K562 (cell line): ENCODE data around the gene NEUROD4. TPM values are rescaled to one million over a fixed set of nuclear protein-coding genes. Genes with fewer than 3 reads are reported as not detected.
A peak's percentile ranks its signal among the peaks of the same experiment; 100 is the strongest.

Source experiments
- LARP7 ChIP-seq: fragments of 450-650 bp; IDR thresholded peaks from 2 replicates; pipeline ENCODE4 v1.6.1; 2016
- MED1 ChIP-seq: sonication (generic); formaldehyde crosslinking; IDR thresholded peaks from 2 replicates; pipeline ENCODE4 v1.8.1; 2023; ENCODE audit warnings: missing genetic modification reagents, borderline replicate concordance
- SMAD4 ChIP-seq: fragments of 250-450 bp; sonication (Bioruptor Pico); conservative IDR thresholded peaks from 2 replicates; pipeline ENCODE4 v1.8.0; 2021; ENCODE audit warnings: inconsistent platforms, mild to moderate bottlenecking, moderate library complexity
- TFAM ChIP-seq: fragments of 250-450 bp; sonication (Bioruptor Pico); conservative IDR thresholded peaks from 2 replicates; pipeline ENCODE4 v1.5.0; 2021; ENCODE audit warnings: mild to moderate bottlenecking, moderate library complexity
- ZBTB1 ChIP-seq: sonication (generic); formaldehyde crosslinking; IDR thresholded peaks from 2 replicates; pipeline ENCODE4 v1.8.1; 2023; ENCODE audit warnings: missing genetic modification reagents, low read depth, mild to moderate bottlenecking, borderline replicate concordance
- ZNF23 ChIP-seq: fragments of 250-450 bp; sonication (Bioruptor Pico); IDR thresholded peaks from 2 replicates; pipeline ENCODE4 v1.4.0; 2020; ENCODE audit warnings: mild to moderate bottlenecking
- polyA plus RNA-seq, 8 experiments: library from polyadenylated mRNA; depleted of rRNA in 4 of 8; stranded (reverse) in 5 of 8; unstranded in 3 of 8; fragments of >200 nt; fragmentation: Nextera tagmentation in 2 of 8; fragmentation: Illumina TruSeq in 1 of 8; extraction: Ambion mirVana in 2 of 8; extraction: Trizol in 1 of 8; gene quantifications; 2 replicates each; pipeline versions ENCODE4 v1.2.1 to v1.2.3, GENCODE V29; 2011 to 2014; ENCODE audit warnings: inconsistent platforms in 1 of 8, missing spikeins in 1 of 8
- total RNA-seq, 7 experiments: library from RNA; depleted of rRNA in 6 of 7; stranded (reverse); fragments of >200 nt in 6 of 7; fragmentation: Illumina TruSeq in 2 of 7; extraction: Trizol in 2 of 7; gene quantifications; 2 replicates each; pipeline versions ENCODE4 v1.2.1 to v1.2.3, GENCODE V29; 2011 to 2021; ENCODE audit warnings: low replicate concordance in 1 of 7
- TF ChIP-seq, protein P1 (sequence below): fragments of 250-450 bp; sonication (Bioruptor Pico); IDR thresholded peaks from 2 replicates; pipeline ENCODE4 v1.4.0; 2020
- TF ChIP-seq, protein P2 (sequence below): fragments of 450-650 bp; IDR thresholded peaks from 2 replicates; pipeline ENCODE4 v1.6.1; 2017; ENCODE audit warnings: antibody characterized with exemption, mild to moderate bottlenecking
- TF ChIP-seq, protein P3 (sequence below): fragments of 250-450 bp; sonication (Bioruptor Pico); IDR thresholded peaks from 2 replicates; pipeline ENCODE4 v1.8.0; 2022; ENCODE audit warnings: inconsistent platforms
- TF ChIP-seq, protein P4 (sequence below): sonication (generic); formaldehyde crosslinking; IDR thresholded peaks from 2 replicates; pipeline ENCODE4 v1.8.0; 2022; ENCODE audit warnings: mild to moderate bottlenecking, missing genetic modification reagents, borderline replicate concordance

Gene NEUROD4
- total and polyA plus RNA-seq, 9 of the 15 experiments (the other 6 are each of a cell fraction or from before 2014, with no cell fraction given) = not detected

DNA sequence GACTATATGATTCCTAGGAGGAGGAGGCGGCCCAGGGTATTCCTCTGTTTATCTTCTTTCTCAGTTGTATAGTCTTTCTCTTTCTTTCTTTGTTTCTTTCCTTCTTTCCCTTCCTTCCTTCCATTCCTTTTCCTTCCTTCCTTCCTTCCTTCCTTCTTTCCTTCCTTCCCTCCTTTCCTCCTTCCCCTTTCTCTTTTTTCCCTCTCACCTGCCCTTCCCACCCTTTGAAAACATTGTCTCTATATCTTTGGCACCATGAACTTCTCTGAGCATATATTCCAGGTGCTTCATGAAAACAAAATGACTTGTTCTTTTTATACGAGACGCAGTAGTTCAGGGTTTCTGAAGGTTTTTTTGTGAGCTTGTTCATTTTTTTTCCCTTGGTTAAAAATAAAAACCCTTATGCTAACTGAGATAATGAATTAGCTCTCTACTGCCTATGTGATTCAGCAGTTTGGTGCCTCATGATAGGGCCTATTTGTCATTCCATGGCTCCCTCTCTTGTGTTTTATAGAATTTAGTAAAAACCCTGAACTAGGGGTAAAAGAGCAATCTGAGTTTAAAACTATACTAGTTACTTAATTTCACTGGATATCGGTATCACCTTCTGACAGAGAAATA is 32.1 kb upstream of the NEUROD4 start (continued):
- TF ChIP-seq, protein P1, sequence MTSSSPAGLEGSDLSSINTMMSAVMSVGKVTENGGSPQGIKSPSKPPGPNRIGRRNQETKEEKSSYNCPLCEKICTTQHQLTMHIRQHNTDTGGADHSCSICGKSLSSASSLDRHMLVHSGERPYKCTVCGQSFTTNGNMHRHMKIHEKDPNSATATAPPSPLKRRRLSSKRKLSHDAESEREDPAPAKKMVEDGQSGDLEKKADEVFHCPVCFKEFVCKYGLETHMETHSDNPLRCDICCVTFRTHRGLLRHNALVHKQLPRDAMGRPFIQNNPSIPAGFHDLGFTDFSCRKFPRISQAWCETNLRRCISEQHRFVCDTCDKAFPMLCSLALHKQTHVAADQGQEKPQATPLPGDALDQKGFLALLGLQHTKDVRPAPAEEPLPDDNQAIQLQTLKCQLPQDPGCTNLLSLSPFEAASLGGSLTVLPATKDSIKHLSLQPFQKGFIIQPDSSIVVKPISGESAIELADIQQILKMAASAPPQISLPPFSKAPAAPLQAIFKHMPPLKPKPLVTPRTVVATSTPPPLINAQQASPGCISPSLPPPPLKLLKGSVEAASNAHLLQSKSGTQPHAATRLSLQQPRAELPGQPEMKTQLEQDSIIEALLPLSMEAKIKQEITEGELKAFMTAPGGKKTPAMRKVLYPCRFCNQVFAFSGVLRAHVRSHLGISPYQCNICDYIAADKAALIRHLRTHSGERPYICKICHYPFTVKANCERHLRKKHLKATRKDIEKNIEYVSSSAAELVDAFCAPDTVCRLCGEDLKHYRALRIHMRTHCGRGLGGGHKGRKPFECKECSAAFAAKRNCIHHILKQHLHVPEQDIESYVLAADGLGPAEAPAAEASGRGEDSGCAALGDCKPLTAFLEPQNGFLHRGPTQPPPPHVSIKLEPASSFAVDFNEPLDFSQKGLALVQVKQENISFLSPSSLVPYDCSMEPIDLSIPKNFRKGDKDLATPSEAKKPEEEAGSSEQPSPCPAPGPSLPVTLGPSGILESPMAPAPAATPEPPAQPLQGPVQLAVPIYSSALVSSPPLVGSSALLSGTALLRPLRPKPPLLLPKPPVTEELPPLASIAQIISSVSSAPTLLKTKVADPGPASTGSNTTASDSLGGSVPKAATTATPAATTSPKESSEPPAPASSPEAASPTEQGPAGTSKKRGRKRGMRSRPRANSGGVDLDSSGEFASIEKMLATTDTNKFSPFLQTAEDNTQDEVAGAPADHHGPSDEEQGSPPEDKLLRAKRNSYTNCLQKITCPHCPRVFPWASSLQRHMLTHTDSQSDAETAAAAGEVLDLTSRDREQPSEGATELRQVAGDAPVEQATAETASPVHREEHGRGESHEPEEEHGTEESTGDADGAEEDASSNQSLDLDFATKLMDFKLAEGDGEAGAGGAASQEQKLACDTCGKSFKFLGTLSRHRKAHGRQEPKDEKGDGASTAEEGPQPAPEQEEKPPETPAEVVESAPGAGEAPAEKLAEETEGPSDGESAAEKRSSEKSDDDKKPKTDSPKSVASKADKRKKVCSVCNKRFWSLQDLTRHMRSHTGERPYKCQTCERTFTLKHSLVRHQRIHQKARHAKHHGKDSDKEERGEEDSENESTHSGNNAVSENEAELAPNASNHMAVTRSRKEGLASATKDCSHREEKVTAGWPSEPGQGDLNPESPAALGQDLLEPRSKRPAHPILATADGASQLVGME (CRISPR knock-in tag) = no peak
- no peak for TF ChIP-seq ZBTB1 (CRISPR knock-in tag)
- TF ChIP-seq, protein P2, sequence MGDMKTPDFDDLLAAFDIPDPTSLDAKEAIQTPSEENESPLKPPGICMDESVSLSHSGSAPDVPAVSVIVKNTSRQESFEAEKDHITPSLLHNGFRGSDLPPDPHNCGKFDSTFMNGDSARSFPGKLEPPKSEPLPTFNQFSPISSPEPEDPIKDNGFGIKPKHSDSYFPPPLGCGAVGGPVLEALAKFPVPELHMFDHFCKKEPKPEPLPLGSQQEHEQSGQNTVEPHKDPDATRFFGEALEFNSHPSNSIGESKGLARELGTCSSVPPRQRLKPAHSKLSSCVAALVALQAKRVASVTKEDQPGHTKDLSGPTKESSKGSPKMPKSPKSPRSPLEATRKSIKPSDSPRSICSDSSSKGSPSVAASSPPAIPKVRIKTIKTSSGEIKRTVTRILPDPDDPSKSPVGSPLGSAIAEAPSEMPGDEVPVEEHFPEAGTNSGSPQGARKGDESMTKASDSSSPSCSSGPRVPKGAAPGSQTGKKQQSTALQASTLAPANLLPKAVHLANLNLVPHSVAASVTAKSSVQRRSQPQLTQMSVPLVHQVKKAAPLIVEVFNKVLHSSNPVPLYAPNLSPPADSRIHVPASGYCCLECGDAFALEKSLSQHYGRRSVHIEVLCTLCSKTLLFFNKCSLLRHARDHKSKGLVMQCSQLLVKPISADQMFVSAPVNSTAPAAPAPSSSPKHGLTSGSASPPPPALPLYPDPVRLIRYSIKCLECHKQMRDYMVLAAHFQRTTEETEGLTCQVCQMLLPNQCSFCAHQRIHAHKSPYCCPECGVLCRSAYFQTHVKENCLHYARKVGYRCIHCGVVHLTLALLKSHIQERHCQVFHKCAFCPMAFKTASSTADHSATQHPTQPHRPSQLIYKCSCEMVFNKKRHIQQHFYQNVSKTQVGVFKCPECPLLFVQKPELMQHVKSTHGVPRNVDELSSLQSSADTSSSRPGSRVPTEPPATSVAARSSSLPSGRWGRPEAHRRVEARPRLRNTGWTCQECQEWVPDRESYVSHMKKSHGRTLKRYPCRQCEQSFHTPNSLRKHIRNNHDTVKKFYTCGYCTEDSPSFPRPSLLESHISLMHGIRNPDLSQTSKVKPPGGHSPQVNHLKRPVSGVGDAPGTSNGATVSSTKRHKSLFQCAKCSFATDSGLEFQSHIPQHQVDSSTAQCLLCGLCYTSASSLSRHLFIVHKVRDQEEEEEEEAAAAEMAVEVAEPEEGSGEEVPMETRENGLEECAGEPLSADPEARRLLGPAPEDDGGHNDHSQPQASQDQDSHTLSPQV = 0 out of 2 replicates have a peak, but pooled peaks have one; percentile 16
- TF ChIP-seq TFAM (CRISPR knock-in tag) = no peak
- no peak for TF ChIP-seq SMAD4
- TF ChIP-seq, protein P3, sequence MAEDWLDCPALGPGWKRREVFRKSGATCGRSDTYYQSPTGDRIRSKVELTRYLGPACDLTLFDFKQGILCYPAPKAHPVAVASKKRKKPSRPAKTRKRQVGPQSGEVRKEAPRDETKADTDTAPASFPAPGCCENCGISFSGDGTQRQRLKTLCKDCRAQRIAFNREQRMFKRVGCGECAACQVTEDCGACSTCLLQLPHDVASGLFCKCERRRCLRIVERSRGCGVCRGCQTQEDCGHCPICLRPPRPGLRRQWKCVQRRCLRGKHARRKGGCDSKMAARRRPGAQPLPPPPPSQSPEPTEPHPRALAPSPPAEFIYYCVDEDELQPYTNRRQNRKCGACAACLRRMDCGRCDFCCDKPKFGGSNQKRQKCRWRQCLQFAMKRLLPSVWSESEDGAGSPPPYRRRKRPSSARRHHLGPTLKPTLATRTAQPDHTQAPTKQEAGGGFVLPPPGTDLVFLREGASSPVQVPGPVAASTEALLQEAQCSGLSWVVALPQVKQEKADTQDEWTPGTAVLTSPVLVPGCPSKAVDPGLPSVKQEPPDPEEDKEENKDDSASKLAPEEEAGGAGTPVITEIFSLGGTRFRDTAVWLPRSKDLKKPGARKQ (CRISPR knock-in tag) = no peak
- TF ChIP-seq, protein P4, sequence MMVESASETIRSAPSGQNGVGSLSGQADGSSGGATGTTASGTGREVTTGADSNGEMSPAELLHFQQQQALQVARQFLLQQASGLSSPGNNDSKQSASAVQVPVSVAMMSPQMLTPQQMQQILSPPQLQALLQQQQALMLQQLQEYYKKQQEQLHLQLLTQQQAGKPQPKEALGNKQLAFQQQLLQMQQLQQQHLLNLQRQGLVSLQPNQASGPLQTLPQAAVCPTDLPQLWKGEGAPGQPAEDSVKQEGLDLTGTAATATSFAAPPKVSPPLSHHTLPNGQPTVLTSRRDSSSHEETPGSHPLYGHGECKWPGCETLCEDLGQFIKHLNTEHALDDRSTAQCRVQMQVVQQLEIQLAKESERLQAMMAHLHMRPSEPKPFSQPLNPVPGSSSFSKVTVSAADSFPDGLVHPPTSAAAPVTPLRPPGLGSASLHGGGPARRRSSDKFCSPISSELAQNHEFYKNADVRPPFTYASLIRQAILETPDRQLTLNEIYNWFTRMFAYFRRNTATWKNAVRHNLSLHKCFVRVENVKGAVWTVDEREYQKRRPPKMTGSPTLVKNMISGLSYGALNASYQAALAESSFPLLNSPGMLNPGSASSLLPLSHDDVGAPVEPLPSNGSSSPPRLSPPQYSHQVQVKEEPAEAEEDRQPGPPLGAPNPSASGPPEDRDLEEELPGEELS (CRISPR knock-in tag) = no peak
- peak; percentile 95 for TF ChIP-seq LARP7
- TF ChIP-seq MED1 (CRISPR knock-in tag) = no peak
- TF ChIP-seq ZNF23 = no peak
